Right atrium auricular region (tissue), 2 donors: Measurements from ENCODE around the gene OR6C4. TPM values are rescaled to one million over a fixed set of nuclear protein-coding genes. Genes with fewer than 3 reads are reported as not detected.

Source experiments
- total RNA-seq, 2 donors: library from RNA; depleted of rRNA; stranded (reverse); fragments of >200 nt; gene quantifications; one replicate each; pipeline ENCODE4 v1.1.0, GENCODE V29; 2016

The OR6C4 gene
- total RNA-seq, 2 donors from 2014 or later = not detected

Other genes starting within 250 kb of the OR6C4 start
- gene OR6C1, start 235.3 kb upstream of the OR6C4 start, total RNA-seq = not detected
- gene OR6C3, start 218.9 kb upstream of the OR6C4 start, total RNA-seq = not detected
- not detected for gene OR6C75, start 186.6 kb upstream of the OR6C4 start, total RNA-seq
- not detected for gene OR6C65, start 149.1 kb upstream of the OR6C4 start, total RNA-seq
- not detected for gene OR6C76, start 123.3 kb upstream of the OR6C4 start, total RNA-seq
- gene OR6C2, start 105.5 kb upstream of the OR6C4 start, total RNA-seq = not detected
- gene OR6C70, start 79.5 kb upstream of the OR6C4 start, total RNA-seq = not detected
- not detected for gene OR6C68, start 57.2 kb upstream of the OR6C4 start, total RNA-seq
- gene OR2AP1, start 22.9 kb downstream of the OR6C4 start, total RNA-seq = not detected
- gene OR10P1, start 87.3 kb downstream of the OR6C4 start, total RNA-seq = not detected
- 100 to 1,000 TPM; 291 to 309 TPM for gene ITGA7, start 158.3 kb downstream of the OR6C4 start, total RNA-seq
- 100 to 1,000 TPM; 177 to 187 TPM for gene BLOC1S1, start 166.4 kb downstream of the OR6C4 start, total RNA-seq
- 10 to 100 TPM; 13.0 to 22.4 TPM for gene RDH5, start 170.8 kb downstream of the OR6C4 start, total RNA-seq
- 1,000 to 10,000 TPM; 1,041 to 1,122 TPM for gene CD63, start 179.4 kb downstream of the OR6C4 start, total RNA-seq
- 1 to 10 TPM; 8.1 to 8.6 TPM for gene GDF11, start 193.5 kb downstream of the OR6C4 start, total RNA-seq